GM12864 (cell line): ENCODE data around the gene CASR.

Experiments used
- DNase-seq: peaks from one replicate; pipeline ENCODE4 v3.0.0-alpha.2; 2011; ENCODE audit warnings: low read depth
- H3K4me3 ChIP-seq: 2 replicates; pipeline ENCODE4 v1.5.1; 2011; ENCODE audit warnings: mild to moderate bottlenecking, low read depth, low read length, control low read depth
- CTCF ChIP-seq: IDR thresholded peaks from 2 replicates; pipeline ENCODE4 v1.5.1; 2011; ENCODE audit warnings: low read depth, mild to moderate bottlenecking, moderate library complexity, low read length, control low read depth, inconsistent platforms; ENCODE audit errors: missing control alignments

CASR gene

GRCh38 chr3:122214711-122215110 lies 31.2 kb downstream of the CASR start:
- TF ChIP-seq CTCF: no peak
- H3K4me3 ChIP-seq: no peak overlapping the region
- DNase-seq: no peak

DNA sequence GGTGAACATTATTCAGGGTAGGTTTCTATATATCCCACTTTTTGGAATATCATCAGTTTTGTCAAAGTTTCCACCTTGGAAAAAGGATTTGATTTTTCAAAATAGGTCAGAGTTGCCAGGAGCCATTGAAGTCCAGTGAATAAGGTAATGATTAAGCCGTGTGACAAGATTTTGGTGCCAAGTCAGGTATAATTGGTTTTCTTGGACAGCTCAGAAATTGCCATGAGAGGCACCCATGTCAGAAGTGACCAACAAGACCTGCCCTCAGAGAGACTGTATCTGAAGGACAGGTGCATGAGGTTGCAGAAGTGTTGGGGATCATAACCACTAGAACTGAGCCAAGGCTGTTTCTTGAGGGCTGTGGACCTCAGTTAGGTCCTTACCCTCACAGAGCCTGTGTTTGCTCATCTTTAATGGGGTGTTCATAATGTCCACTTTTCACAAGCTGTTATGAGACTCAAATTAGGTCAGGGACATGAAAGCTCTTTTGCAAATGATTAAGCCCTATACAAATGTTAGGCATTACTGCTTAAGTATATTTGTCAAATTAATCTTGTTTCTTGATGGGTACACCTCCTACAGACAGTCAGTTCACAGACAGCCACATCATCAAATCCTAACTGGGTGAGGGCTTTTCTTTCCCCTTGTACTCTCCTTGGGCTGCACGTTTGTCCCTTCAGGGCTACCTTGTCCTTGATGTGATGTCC lies 32.3 kb downstream of the CASR start:
- H3K4me3 ChIP-seq: no peak overlapping the region
- DNase-seq: no peak
- TF ChIP-seq CTCF: no peak

DNA sequence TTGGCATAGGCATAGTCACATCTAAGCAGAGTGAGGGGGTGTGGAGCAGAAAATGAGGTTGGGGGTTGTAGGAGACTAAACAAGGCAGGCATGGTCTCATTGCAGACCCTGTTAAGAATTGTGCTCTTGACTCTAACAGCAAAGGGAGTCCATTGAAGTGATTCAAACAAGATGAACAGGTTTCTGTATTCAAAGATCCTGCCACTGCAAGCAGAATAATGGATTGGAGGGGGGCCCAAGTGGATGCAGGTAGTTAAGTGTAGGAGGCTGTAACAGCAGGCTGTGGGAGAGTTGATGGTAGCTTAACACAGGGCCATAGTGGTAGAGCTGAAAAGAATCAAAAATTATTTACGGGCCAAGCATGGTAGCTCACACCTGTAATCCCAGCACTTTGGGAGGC lies 34.4 kb downstream of the CASR start:
- no peak for TF ChIP-seq CTCF
- DNase-seq: no peak
- no peak overlapping the region for H3K4me3 ChIP-seq

DNA sequence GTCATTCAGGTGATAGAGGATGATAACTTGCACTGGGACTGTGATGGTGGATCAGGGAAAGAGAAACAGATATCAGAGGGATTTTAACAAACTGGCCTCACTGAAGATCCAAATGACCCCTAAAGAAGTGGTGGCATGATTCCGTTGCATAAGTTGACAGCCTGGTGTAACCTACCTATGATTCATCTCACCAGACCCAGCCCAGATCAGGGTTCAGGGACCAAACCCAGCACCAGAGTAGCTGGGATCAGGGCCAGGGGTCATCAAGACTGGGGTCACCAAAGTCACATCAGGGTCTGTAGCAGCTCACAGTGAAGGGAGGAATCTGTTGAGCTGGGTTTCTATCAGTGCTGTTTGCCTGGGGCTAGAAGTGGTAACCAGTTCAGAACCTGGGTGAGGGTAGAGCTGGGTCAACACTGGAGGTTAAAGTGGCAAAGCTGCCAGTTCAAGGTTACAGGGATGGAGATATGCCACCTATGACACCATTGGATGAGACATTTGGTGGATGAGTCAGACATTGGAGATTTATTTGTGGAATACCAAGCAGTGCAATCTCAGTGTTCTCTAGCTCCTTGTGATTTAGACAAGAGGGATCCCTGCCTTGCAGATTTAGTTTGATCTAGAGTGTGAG lies 35.9 kb downstream of the CASR start:
- DNase-seq: no peak
- H3K4me3 ChIP-seq: no peak overlapping the region
- TF ChIP-seq CTCF: no peak

DNA sequence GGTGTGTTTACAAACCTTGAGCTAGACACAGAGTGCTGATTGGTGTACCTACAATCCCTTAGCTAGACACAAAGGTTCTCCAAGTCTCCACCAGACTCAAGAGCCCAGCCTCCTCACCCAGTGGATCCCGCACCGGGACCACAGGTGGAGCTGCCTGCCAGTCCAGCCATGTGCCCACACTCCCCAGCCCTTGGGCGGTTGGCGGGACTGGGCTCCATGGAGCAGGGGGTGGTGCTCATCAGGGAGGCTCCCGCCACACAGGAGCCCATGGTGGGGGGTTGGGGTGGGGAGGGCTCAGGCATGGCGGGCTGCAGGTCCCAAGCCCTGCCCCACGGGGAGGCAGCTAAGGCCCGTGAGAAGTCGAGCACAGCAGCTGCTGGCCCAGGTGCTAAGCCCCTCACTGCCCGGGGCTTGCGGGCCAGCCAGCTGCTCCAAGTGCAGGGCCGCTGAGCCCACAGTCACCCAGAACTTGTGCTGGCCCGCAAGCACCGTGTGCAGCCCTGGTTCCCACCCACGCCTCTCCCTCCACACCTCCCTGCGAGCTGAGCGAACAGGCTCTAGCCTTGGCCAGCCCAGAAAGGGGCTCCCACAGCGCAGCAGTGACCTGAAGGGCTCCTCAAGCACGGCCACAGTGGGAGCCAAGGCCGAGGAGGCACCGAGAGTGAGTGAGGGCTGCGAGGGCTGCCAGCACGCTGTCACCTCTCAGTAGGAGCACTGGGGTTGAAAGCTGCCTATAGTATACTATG lies 43.7 kb downstream of the CASR start:
- no peak for TF ChIP-seq CTCF
- DNase-seq: no peak
- no peak overlapping the region for H3K4me3 ChIP-seq

GRCh38 chr3:122230174-122230573 lies 46.7 kb downstream of the CASR start:
- TF ChIP-seq CTCF: no peak
- DNase-seq: no peak
- no peak overlapping the region for H3K4me3 ChIP-seq
